GM23338 (cell line): Measurements from ENCODE around the gene GALNT4. TPM values are rescaled to one million over a fixed set of nuclear protein-coding genes. Genes with fewer than 3 reads are reported as not detected.

Experiments used
- ATAC-seq: fragments of 200-7000 bp; cut with Tn5 transposase; 3 replicates; pipeline ENCODE4 v1.9.1; 2020
- DNase-seq: peaks from one replicate; pipeline ENCODE4 v3.0.0-alpha.2; 2015; ENCODE audit warnings: low spot score
- H2AFZ ChIP-seq: fragments of 200-600 bp; sonication (generic); 2 replicates; pipeline ENCODE4 v1.8.0; 2016; ENCODE audit warnings: antibody characterized with exemption, mild to moderate bottlenecking, moderate library complexity
- H3F3A ChIP-seq: fragments of 200-600 bp; sonication (generic); replicated peaks from 2 replicates; pipeline ENCODE4 v1.8.0; 2017; ENCODE audit warnings: antibody characterized with exemption, mixed run types, low read depth
- H3K27ac ChIP-seq: fragments of 200-600 bp; sonication (generic); 2 replicates; pipeline ENCODE4 v1.6.1; 2016; ENCODE audit warnings: low read depth
- H3K27me3 ChIP-seq: fragments of 200-600 bp; sonication (generic); 2 replicates; pipeline ENCODE4 v1.8.0; 2016; ENCODE audit warnings: mild to moderate bottlenecking, mixed run types, moderate library complexity; ENCODE audit not compliant: insufficient read depth
- H3K36me3 ChIP-seq: fragments of 200-600 bp; sonication (generic); 2 replicates; pipeline ENCODE4 v1.8.0; 2016; ENCODE audit warnings: mild to moderate bottlenecking; ENCODE audit not compliant: insufficient read depth
- H3K4me1 ChIP-seq: fragments of 200-600 bp; sonication (generic); 2 replicates; pipeline ENCODE4 v1.8.0; 2016; ENCODE audit warnings: mild to moderate bottlenecking, moderate library complexity; ENCODE audit not compliant: insufficient read depth
- H3K4me2 ChIP-seq: fragments of 200-600 bp; sonication (generic); 2 replicates; pipeline ENCODE4 v1.7.1; 2017; ENCODE audit warnings: mixed run types
- H3K4me3 ChIP-seq: fragments of 200-600 bp; sonication (generic); 2 replicates; pipeline ENCODE4 v1.6.1; 2016; ENCODE audit warnings: mixed run types
- H3K79me2 ChIP-seq: fragments of 200-600 bp; sonication (generic); replicated peaks from 2 replicates; pipeline ENCODE4 v1.8.0; 2017; ENCODE audit warnings: mild to moderate bottlenecking; ENCODE audit not compliant: insufficient read depth
- H3K9me2 ChIP-seq: fragments of 200-600 bp; sonication (generic); 2 replicates; pipeline ENCODE4 v1.8.0; 2017; ENCODE audit not compliant: insufficient read depth
- H4K20me1 ChIP-seq: fragments of 200-600 bp; sonication (generic); replicated peaks from 2 replicates; pipeline ENCODE4 v1.8.0; 2017; ENCODE audit warnings: mild to moderate bottlenecking; ENCODE audit not compliant: insufficient read depth
- H3K27ac Mint-ChIP-seq: 2 replicates; pipeline ENCODE4 v1.8.0; 2020; ENCODE audit warnings: inconsistent platforms, mild to moderate bottlenecking, moderate library complexity, mixed read lengths
- H3K27me3 Mint-ChIP-seq: 3 replicates; pipeline ENCODE4 v1.8.0; 2022; ENCODE audit warnings: low read depth, mild to moderate bottlenecking, moderate library complexity, mixed read lengths, inconsistent platforms; ENCODE audit not compliant: insufficient read depth, poor library complexity
- H3K36me3 Mint-ChIP-seq: 3 replicates; pipeline ENCODE4 v1.8.0; 2021; ENCODE audit warnings: low read depth, mild to moderate bottlenecking, inconsistent platforms, moderate library complexity, mixed read lengths
- H3K4me1 Mint-ChIP-seq: 3 replicates; pipeline ENCODE4 v1.8.0; 2020; ENCODE audit warnings: mild to moderate bottlenecking, inconsistent platforms, mixed read lengths
- H3K4me3 Mint-ChIP-seq: 3 replicates; pipeline ENCODE4 v1.8.0; 2021; ENCODE audit warnings: moderate library complexity, mild to moderate bottlenecking, inconsistent platforms, mixed read lengths
- H3K9me3 Mint-ChIP-seq: 3 replicates; pipeline ENCODE4 v1.8.0; 2020; ENCODE audit warnings: moderate library complexity, mild to moderate bottlenecking, inconsistent platforms, mixed read lengths
- ETS1 ChIP-seq: IDR thresholded peaks from 2 replicates; pipeline ENCODE4 v1.6.1; 2016; ENCODE audit warnings: antibody characterized with exemption
- EZH2 ChIP-seq: fragments of 200-600 bp; sonication (generic); IDR thresholded peaks from one replicate; pipeline ENCODE4 v1.8.0; 2017; ENCODE audit warnings: antibody characterized with exemption, mild to moderate bottlenecking, low read depth; ENCODE audit not compliant: unreplicated experiment
- JUNB ChIP-seq: IDR thresholded peaks from one replicate; pipeline ENCODE4 v1.6.1; 2016; ENCODE audit warnings: antibody characterized with exemption; ENCODE audit not compliant: unreplicated experiment
- NANOG ChIP-seq: IDR thresholded peaks from 2 replicates; pipeline ENCODE4 v1.6.1; 2016; ENCODE audit warnings: antibody characterized with exemption, borderline replicate concordance
- REST ChIP-seq: IDR thresholded peaks from one replicate; pipeline ENCODE4 v1.6.1; 2018; ENCODE audit warnings: antibody characterized with exemption; ENCODE audit not compliant: unreplicated experiment
- STAT1 ChIP-seq: IDR thresholded peaks from one replicate; pipeline ENCODE4 v1.6.1; 2016; ENCODE audit warnings: antibody characterized with exemption; ENCODE audit not compliant: unreplicated experiment
- ZNF114 ChIP-seq: fragments of 250-450 bp; sonication (Bioruptor Pico); IDR thresholded peaks from 2 replicates; pipeline ENCODE4 v1.5.0; 2020; ENCODE audit warnings: mild to moderate bottlenecking, moderate library complexity
- ZNF331 ChIP-seq: fragments of 250-450 bp; sonication (Bioruptor Pico); IDR thresholded peaks from 2 replicates; pipeline ENCODE4 v1.5.0; 2020; ENCODE audit warnings: low read depth, mild to moderate bottlenecking, moderate library complexity
- ZNF462 ChIP-seq: fragments of 250-450 bp; sonication (Bioruptor Pico); IDR thresholded peaks from 2 replicates; pipeline ENCODE4 v1.5.0; 2020; ENCODE audit warnings: mild to moderate bottlenecking, moderate library complexity
- polyA plus RNA-seq: library from polyadenylated mRNA; unstranded; fragments of >200 nt; fragmentation: Nextera tagmentation; extraction: Ambion mirVana; gene quantifications from 2 replicates; pipeline ENCODE4 v1.2.1, GENCODE V29; 2016
- total RNA-seq: library from RNA; depleted of rRNA; stranded (reverse); fragments of >200 nt; shearing (Covaris generic); gene quantifications from 2 replicates; pipeline ENCODE4 v1.2.3, GENCODE V29; 2014

GALNT4 gene
- total and polyA plus RNA-seq, 2 experiments from 2014 or later = 1.1 to 2.4 TPM

- Histone ChIP-seq H3K4me1 (peaks cover 9% of the 10 kb centered on the region; the same call in 1 of the 2 replicates), H3K27me3 (no peaks in the 10 kb centered on the region), H3K36me3 (no peaks in the 10 kb centered on the region), H2AFZ (no peak overlapping the region), H3K4me3 (no peak overlapping the region), H3F3A (no peaks in the 10 kb centered on the region), H3K9me2 (peaks cover 12% of the 10 kb centered on the region; the same call in 1 of the 2 replicates), H4K20me1 (no peaks in the 10 kb centered on the region), H3K4me2 (no peak overlapping the region), H3K79me2 (peaks cover 28% of the 10 kb centered on the region), H3K27ac (no peak overlapping the region)
- H3K9me3 Mint-ChIP-seq = no peaks in the 10 kb centered on the region; the same call in 2 of the 3 replicates
- no peak for DNase-seq
- H3K36me3 Mint-ChIP-seq = peaks cover 16% of the 10 kb centered on the region
- TF ChIP-seq NANOG (no peak), JUNB (no peak)
- H3K27me3 Mint-ChIP-seq = peaks cover 2% of the 10 kb centered on the region
- H3K4me1 Mint-ChIP-seq = peaks cover 12% of the 10 kb centered on the region
- ATAC-seq = no peak
- no peak overlapping the region for H3K27ac Mint-ChIP-seq
- H3K4me3 Mint-ChIP-seq = no peak overlapping the region
Observed at GRCh38 chr12:89521364-89522223, 3.0 kb downstream of the GALNT4 start.

GRCh38 chr12:89517720-89518119 lies 6.9 kb downstream of the GALNT4 start:
- no peak overlapping the region for H3K4me2 ChIP-seq
- H3K9me2 ChIP-seq = peaks cover 20% of the 10 kb centered on the region
- no peaks in the 10 kb centered on the region for H3K27me3 Mint-ChIP-seq
- H2AFZ ChIP-seq = no peak overlapping the region
- peaks cover 6% of the 10 kb centered on the region for H3K4me1 Mint-ChIP-seq
- H3K36me3 ChIP-seq = no peaks in the 10 kb centered on the region
- no peak overlapping the region for H3K4me3 Mint-ChIP-seq
- no peak overlapping the region for H3K27ac ChIP-seq
- H3K36me3 Mint-ChIP-seq = peaks cover 2% of the 10 kb centered on the region; the same call in 2 of the 3 replicates
- H3K79me2 ChIP-seq = peaks cover 17% of the 10 kb centered on the region
- H3K9me3 Mint-ChIP-seq = no peaks in the 10 kb centered on the region
- DNase-seq (no peak), ATAC-seq (no peak)
- H3K4me3 ChIP-seq = no peak overlapping the region
- no peaks in the 10 kb centered on the region for H4K20me1 ChIP-seq
- H3K27me3 ChIP-seq = no peaks in the 10 kb centered on the region
- peaks cover 17% of the 10 kb centered on the region for H3K4me1 ChIP-seq
- H3F3A ChIP-seq = no peaks in the 10 kb centered on the region
- H3K27ac Mint-ChIP-seq = no peak overlapping the region
- TF ChIP-seq JUNB = no peak
- no peak for TF ChIP-seq EZH2
- TF ChIP-seq STAT1 = no peak
- TF ChIP-seq ZNF331 (CRISPR knock-in tag) = no peak
- TF ChIP-seq REST = no peak
- no peak for TF ChIP-seq ETS1
- TF ChIP-seq ZNF462 (CRISPR knock-in tag) = no peak
- TF ChIP-seq ZNF114 (CRISPR knock-in tag) = no peak
